Measurements from ENCODE around the gene WWP2.

Gene WWP2

DNA sequence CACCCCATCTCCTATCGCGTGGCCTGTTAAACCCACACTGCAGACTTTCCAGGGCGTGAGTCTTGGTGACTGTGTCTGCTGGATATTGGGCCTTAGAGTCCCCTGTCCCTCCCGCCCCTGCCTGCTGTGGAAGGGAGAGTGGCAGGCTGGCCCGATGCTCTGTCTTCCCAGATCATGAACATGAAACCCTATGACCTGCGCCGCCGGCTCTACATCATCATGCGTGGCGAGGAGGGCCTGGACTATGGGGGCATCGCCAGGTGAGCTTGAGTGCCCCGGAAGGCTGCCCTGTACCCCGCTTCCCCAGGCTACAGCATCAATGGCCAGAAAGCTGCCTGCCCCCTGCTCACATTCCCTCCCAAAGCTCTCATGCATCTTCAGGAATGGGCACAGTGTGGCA lies 169.5 kb downstream of the WWP2 start:
- TF ChIP-seq, protein P1, sequence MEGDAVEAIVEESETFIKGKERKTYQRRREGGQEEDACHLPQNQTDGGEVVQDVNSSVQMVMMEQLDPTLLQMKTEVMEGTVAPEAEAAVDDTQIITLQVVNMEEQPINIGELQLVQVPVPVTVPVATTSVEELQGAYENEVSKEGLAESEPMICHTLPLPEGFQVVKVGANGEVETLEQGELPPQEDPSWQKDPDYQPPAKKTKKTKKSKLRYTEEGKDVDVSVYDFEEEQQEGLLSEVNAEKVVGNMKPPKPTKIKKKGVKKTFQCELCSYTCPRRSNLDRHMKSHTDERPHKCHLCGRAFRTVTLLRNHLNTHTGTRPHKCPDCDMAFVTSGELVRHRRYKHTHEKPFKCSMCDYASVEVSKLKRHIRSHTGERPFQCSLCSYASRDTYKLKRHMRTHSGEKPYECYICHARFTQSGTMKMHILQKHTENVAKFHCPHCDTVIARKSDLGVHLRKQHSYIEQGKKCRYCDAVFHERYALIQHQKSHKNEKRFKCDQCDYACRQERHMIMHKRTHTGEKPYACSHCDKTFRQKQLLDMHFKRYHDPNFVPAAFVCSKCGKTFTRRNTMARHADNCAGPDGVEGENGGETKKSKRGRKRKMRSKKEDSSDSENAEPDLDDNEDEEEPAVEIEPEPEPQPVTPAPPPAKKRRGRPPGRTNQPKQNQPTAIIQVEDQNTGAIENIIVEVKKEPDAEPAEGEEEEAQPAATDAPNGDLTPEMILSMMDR (conservative IDR thresholded peaks at IDR 0.05; ENCODE audit: low read length), result no peak
- no peak for TF ChIP-seq EZH2phosphoT487 (IDR thresholded peaks at IDR 0.05; ENCODE audit: borderline replicate concordance)
- no peaks in the 10 kb centered on the region for H3K9me3 ChIP-seq (ENCODE audit: insufficient read depth, low read depth, low read length)
- peaks cover 5% of the 10 kb centered on the region; the same call in 1 of the 2 replicates for H3K36me3 ChIP-seq (ENCODE audit: insufficient read depth, low read length)

DNA sequence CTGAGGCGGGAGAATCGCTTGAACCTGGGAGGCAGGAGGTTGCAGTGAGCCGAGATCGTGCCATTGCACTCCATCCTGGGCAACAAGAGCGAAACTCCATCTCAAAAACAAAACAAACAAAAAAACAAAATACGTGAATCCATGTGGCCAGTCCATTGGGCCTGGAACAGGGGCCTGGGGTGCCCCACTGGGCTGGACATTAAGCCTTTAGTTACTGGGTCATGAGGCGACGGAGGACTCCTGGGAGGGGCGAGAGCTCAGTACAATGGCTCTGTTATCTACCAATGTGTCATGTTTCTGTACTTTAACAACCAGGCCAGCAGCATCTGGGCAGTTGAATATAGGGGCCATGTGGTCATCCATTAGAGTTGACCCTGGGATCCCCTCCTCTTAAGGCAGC lies 170.1 kb downstream of the WWP2 start:
- Histone ChIP-seq H4K20me1 (ENCODE audit: insufficient read depth, low read length, poor library complexity, severe bottlenecking) (no peaks in the 10 kb centered on the region), H2AFZ (ENCODE audit: low read length) (no peak overlapping the region), H3K4me3 (ENCODE audit: low read length, poor library complexity, severe bottlenecking) (no peak overlapping the region), H3K36me3 (ENCODE audit: insufficient read depth, low read length) (peaks cover 5% of the 10 kb centered on the region; the same call in 1 of the 2 replicates), H3K79me2 (ENCODE audit: insufficient read depth, low read length) (no peaks in the 10 kb centered on the region), H3K9ac (ENCODE audit: low read depth, low read length, poor library complexity, severe bottlenecking) (no peak overlapping the region), H3K4me2 (ENCODE audit: low read depth, low read length, poor library complexity, severe bottlenecking) (no peak overlapping the region), H3K9me2 (replicated peaks; ENCODE audit: low read depth, low read length) (no peaks in the 10 kb centered on the region), H3K27me3 (ENCODE audit: insufficient read depth, low read length, poor library complexity, severe bottlenecking) (no peaks in the 10 kb centered on the region), H3K4me1 (ENCODE audit: insufficient read depth, low read length, poor library complexity, severe bottlenecking) (peaks cover 3% of the 10 kb centered on the region), H3F3A (ENCODE audit: low read depth) (no peaks in the 10 kb centered on the region), H3K9me3 (ENCODE audit: insufficient read depth, low read depth, low read length) (no peaks in the 10 kb centered on the region)
- no peak for TF ChIP-seq EZH2phosphoT487 (IDR thresholded peaks at IDR 0.05; ENCODE audit: borderline replicate concordance)
- TF ChIP-seq, protein P1 (conservative IDR thresholded peaks at IDR 0.05; ENCODE audit: low read length), result no peak

More for the DNA sequence above, 169.5 kb downstream of the WWP2 start:
- H3K9ac ChIP-seq (ENCODE audit: low read depth, low read length, poor library complexity, severe bottlenecking), result no peak overlapping the region
- no peak overlapping the region for H3K4me2 ChIP-seq (ENCODE audit: low read depth, low read length, poor library complexity, severe bottlenecking)
- no peaks in the 10 kb centered on the region for H3K27me3 ChIP-seq (ENCODE audit: insufficient read depth, low read length, poor library complexity, severe bottlenecking)
- no peak overlapping the region for H2AFZ ChIP-seq (ENCODE audit: low read length)
- no peak overlapping the region for H3K4me3 ChIP-seq (ENCODE audit: low read length, poor library complexity, severe bottlenecking)
- no peaks in the 10 kb centered on the region for H3K79me2 ChIP-seq (ENCODE audit: insufficient read depth, low read length)
- H3K4me1 ChIP-seq (ENCODE audit: insufficient read depth, low read length, poor library complexity, severe bottlenecking), result peaks cover 3% of the 10 kb centered on the region
- no peaks in the 10 kb centered on the region for H4K20me1 ChIP-seq (ENCODE audit: insufficient read depth, low read length, poor library complexity, severe bottlenecking)
- H3F3A ChIP-seq (ENCODE audit: low read depth), result no peaks in the 10 kb centered on the region
- no peaks in the 10 kb centered on the region for H3K9me2 ChIP-seq (replicated peaks; ENCODE audit: low read depth, low read length)

DNA sequence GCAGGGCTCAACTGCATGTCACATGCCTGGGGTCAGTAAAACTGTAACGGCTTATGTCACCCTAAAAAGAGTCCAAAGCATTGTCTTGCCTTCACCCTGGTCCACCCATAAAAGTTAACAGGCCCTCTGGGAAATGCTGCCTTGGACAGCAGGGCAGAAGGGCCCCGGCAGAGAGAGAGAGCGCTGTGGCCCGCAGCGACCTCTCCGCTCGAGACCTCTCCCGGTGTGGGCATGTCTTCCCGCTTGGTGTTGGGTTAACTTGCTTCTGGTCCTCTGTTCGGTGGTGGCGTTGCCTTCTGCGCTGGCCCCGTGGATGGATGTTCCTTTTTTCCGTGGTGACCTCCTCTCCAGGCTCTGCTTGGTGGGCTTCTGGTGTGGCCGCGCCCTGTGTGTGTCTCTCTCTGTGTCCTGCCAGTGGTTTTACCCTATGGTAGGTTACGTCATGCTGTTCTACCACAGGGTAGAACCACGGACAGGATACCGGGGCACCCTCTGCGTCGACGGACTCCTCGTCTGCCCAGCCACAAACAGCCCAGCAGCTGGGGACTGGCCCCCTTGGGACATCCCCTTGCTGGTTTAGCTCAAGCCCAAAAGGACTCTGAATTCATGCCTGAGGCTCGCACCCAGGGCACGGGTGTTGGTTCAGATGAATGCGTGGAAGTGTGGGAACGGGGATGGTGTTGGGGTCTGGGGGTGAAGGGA lies 170.7 kb downstream of the WWP2 start:
- peaks cover 5% of the 10 kb centered on the region; the same call in 1 of the 2 replicates for H3K36me3 ChIP-seq (ENCODE audit: insufficient read depth, low read length)
- no peak overlapping the region for H3K9ac ChIP-seq (ENCODE audit: low read depth, low read length, poor library complexity, severe bottlenecking)
- TF ChIP-seq, protein P1 (conservative IDR thresholded peaks at IDR 0.05; ENCODE audit: low read length), result no peak
- TF ChIP-seq EZH2phosphoT487 (IDR thresholded peaks at IDR 0.05; ENCODE audit: borderline replicate concordance), result no peak
- no peaks in the 10 kb centered on the region for H3F3A ChIP-seq (ENCODE audit: low read depth)
- H4K20me1 ChIP-seq (ENCODE audit: insufficient read depth, low read length, poor library complexity, severe bottlenecking), result no peaks in the 10 kb centered on the region
- H3K4me1 ChIP-seq (ENCODE audit: insufficient read depth, low read length, poor library complexity, severe bottlenecking), result peaks cover 3% of the 10 kb centered on the region
- H2AFZ ChIP-seq (ENCODE audit: low read length), result no peak overlapping the region
- no peak overlapping the region for H3K4me3 ChIP-seq (ENCODE audit: low read length, poor library complexity, severe bottlenecking)
- H3K27me3 ChIP-seq (ENCODE audit: insufficient read depth, low read length, poor library complexity, severe bottlenecking), result no peaks in the 10 kb centered on the region
- no peaks in the 10 kb centered on the region for H3K9me3 ChIP-seq (ENCODE audit: insufficient read depth, low read depth, low read length)
- no peaks in the 10 kb centered on the region for H3K9me2 ChIP-seq (replicated peaks; ENCODE audit: low read depth, low read length)
- H3K79me2 ChIP-seq (ENCODE audit: insufficient read depth, low read length), result no peaks in the 10 kb centered on the region
- peak overlapping the region; percentile 18 for H3K4me2 ChIP-seq (ENCODE audit: low read depth, low read length, poor library complexity, severe bottlenecking)
